ENCODE measurements around the gene TPRN. TPM values are rescaled to one million over a fixed set of nuclear protein-coding genes. Genes with fewer than 3 reads are reported as not detected.

The TPRN gene
- total and polyA plus RNA-seq, 9 of the 15 experiments (the other 6 are each of a cell fraction or from before 2014, with no cell fraction given), result 0.31 to 31.9 (median 4.4) TPM

- TF ChIP-seq FOXO4 (CRISPR knock-in tag; IDR thresholded peaks at IDR 0.05) (no peak), ZNF282 (CRISPR knock-in tag; IDR thresholded peaks at IDR 0.05) (no peak), CBX3 (IDR thresholded peaks at IDR 0.05; ENCODE audit: borderline replicate concordance in 1 of 2, low read length in 2 of 2) (peak in 1 of 2 experiments; percentile 22; a peak in 1 of 3 replicates), SETDB1 (IDR thresholded peaks at IDR 0.05; ENCODE audit: low read length) (peak; percentile 86), HNRNPLL (IDR thresholded peaks at IDR 0.05; ENCODE audit: low read depth, low read length, poor library complexity, severe bottlenecking) (peak; percentile 74), BRF1 (IDR thresholded peaks at IDR 0.05; ENCODE audit: borderline replicate concordance, extremely low read depth, insufficient read length) (no peak), GTF3C2 (IDR thresholded peaks at IDR 0.05; ENCODE audit: borderline replicate concordance, extremely low read depth, insufficient read length) (no peak), MYC (IDR thresholded peaks at IDR 0.05; ENCODE audit: low read depth, low read length) (peak; percentile 88), MYC (CRISPR knock-in tag; IDR thresholded peaks at IDR 0.05; ENCODE audit: borderline replicate concordance, low read depth) (no peak), CBX2 (IDR thresholded peaks at IDR 0.05; ENCODE audit: insufficient read depth, low read length, poor library complexity, severe bottlenecking) (no peak), IRF1 (CRISPR knock-in tag; IDR thresholded peaks at IDR 0.05; ENCODE audit: borderline replicate concordance) (no peak), ZNF449 (CRISPR knock-in tag; IDR thresholded peaks at IDR 0.05) (no peak), RFX5 (IDR thresholded peaks at IDR 0.05; ENCODE audit: low read depth, low read length) (no peak), KHSRP (IDR thresholded peaks at IDR 0.05) (peak; percentile 99), DIDO1 (tag; IDR thresholded peaks at IDR 0.05; ENCODE audit: low read depth) (peak; percentile 94), MXI1 (IDR thresholded peaks at IDR 0.05; ENCODE audit: low read depth, low read length) (peak; percentile 52; the same call in 1 of the 2 replicates), JUNB (CRISPR knock-in tag; conservative IDR thresholded peaks at IDR 0.05) (0 out of 2 replicates have a peak, but pooled peaks have one; percentile 27), NFATC3 (IDR thresholded peaks at IDR 0.05) (no peak), CBFA2T3 (IDR thresholded peaks at IDR 0.05) (peak; percentile 19; the same call in 1 of the 2 replicates), ZKSCAN1 (IDR thresholded peaks at IDR 0.05; ENCODE audit: low read depth, low read length) (peak; percentile 96; the same call in 1 of the 2 replicates), KAT8 (IDR thresholded peaks at IDR 0.05; ENCODE audit: low read depth) (no peak)
Observed at GRCh38 chr9:137188490-137189296, 11.8 kb downstream of the TPRN start, which contains the start of the genes ANAPC2 and SSNA1 (continued).
